Type B pancreatic cell (in vitro differentiated cells): ENCODE results near the gene WDFY3. TPM values are rescaled to one million over a fixed set of nuclear protein-coding genes. Genes with fewer than 3 reads are reported as not detected.
"Not testable (repeated sequence)": the region's sequence is repeated elsewhere in the genome, so short reads cannot be mapped to it uniquely, and the experiment has no call there.

Experiments
- DNase-seq: peaks from one replicate; pipeline ENCODE4 v3.0.0; 2021; ENCODE audit warnings: mixed read lengths; ENCODE audit not compliant: unreplicated experiment; ENCODE audit errors: extremely low spot score
- H3K27ac Mint-ChIP-seq: 2 replicates; pipeline ENCODE4 v1.8.0; 2021; ENCODE audit warnings: mild to moderate bottlenecking, mixed read lengths
- H3K27me3 Mint-ChIP-seq: 2 replicates; pipeline ENCODE4 v1.8.0; 2021; ENCODE audit warnings: mixed read lengths
- H3K36me3 Mint-ChIP-seq: 2 replicates; pipeline ENCODE4 v1.8.0; 2021; ENCODE audit warnings: mixed read lengths
- H3K4me1 Mint-ChIP-seq: one replicate; pipeline ENCODE4 v1.8.0; 2021; ENCODE audit warnings: mixed read lengths; ENCODE audit not compliant: unreplicated experiment
- H3K4me3 Mint-ChIP-seq: 2 replicates; pipeline ENCODE4 v1.8.0; 2021; ENCODE audit warnings: mild to moderate bottlenecking, mixed read lengths
- H3K9me3 Mint-ChIP-seq: 2 replicates; pipeline ENCODE4 v1.8.0; 2021; ENCODE audit warnings: mixed read lengths
- CTCF ChIP-seq: fragments of 200-600 bp; sonication (generic); conservative IDR thresholded peaks from 2 replicates; pipeline ENCODE4 v1.5.0; 2021; ENCODE audit warnings: antibody characterized with exemption, mild to moderate bottlenecking
- total RNA-seq: library from RNA; stranded (reverse); gene quantifications from 2 replicates; pipeline ENCODE4 v1.2.1, GENCODE V29; 2021; ENCODE audit warnings: low replicate concordance

The WDFY3 gene
- total RNA-seq, 1 donor from 2014 or later = 79.5 TPM

DNA sequence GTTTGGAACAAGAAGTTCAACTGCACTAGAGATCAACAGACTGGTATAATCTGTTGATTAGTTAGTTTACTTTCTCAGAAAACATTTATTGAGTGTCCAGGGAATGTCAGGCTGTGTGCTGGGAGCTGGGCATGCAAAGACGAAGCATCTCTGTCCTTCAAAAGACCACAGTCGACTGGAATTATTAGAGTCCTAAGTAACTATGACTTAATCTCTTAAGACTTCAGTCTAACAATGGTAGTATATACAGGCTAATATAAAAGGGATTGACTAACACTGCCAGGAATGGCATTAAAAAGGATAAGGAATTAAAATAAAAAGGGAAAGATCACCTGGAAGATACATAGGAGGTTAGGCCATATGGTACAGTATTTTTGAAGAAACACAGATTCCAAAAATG, 128.7 kb downstream of the WDFY3 start:
- no peaks in the 10 kb centered on the region for H3K9me3 Mint-ChIP-seq
- DNase-seq = no peak
- no peaks in the 10 kb centered on the region for H3K27me3 Mint-ChIP-seq
- no peak overlapping the region for H3K4me3 Mint-ChIP-seq
- peaks cover 24% of the 10 kb centered on the region for H3K36me3 Mint-ChIP-seq
- no peak for TF ChIP-seq CTCF
- H3K27ac Mint-ChIP-seq = no peak overlapping the region
- peaks cover 6% of the 10 kb centered on the region for H3K4me1 Mint-ChIP-seq

DNA sequence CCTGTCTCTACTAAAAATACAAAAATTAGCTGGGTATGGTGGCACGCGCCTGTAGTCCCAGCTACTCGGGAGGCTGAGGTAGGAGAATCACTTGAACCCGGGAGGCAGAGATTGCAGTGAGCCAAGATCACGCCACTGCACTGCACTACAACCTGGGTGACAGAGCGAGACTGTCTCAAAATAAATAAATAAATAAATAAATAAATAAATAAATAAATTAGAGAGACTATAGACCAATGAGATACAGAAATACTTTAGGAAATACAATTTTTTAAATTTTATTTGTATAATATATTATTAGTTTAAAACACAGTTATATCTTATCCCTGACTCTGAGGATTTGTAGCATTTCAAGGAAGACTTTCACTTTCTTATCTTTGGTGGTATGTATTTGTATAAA, 136.9 kb downstream of the WDFY3 start:
- peaks cover 19% of the 10 kb centered on the region for H3K36me3 Mint-ChIP-seq
- H3K27ac Mint-ChIP-seq, H3K9me3 Mint-ChIP-seq, DNase-seq, H3K27me3 Mint-ChIP-seq, H3K4me1 Mint-ChIP-seq, H3K4me3 Mint-ChIP-seq: not testable (repeated sequence)

- H3K4me3 Mint-ChIP-seq = no peak overlapping the region
- H3K27me3 Mint-ChIP-seq = no peaks in the 10 kb centered on the region
- TF ChIP-seq CTCF = no peak
- peaks cover 17% of the 10 kb centered on the region for H3K36me3 Mint-ChIP-seq
- no peak for DNase-seq
- no peaks in the 10 kb centered on the region for H3K4me1 Mint-ChIP-seq
- no peak overlapping the region for H3K27ac Mint-ChIP-seq
- H3K9me3 Mint-ChIP-seq = no peaks in the 10 kb centered on the region
Observed at GRCh38 chr4:84826681-84827080, 139.8 kb downstream of the WDFY3 start.

DNA sequence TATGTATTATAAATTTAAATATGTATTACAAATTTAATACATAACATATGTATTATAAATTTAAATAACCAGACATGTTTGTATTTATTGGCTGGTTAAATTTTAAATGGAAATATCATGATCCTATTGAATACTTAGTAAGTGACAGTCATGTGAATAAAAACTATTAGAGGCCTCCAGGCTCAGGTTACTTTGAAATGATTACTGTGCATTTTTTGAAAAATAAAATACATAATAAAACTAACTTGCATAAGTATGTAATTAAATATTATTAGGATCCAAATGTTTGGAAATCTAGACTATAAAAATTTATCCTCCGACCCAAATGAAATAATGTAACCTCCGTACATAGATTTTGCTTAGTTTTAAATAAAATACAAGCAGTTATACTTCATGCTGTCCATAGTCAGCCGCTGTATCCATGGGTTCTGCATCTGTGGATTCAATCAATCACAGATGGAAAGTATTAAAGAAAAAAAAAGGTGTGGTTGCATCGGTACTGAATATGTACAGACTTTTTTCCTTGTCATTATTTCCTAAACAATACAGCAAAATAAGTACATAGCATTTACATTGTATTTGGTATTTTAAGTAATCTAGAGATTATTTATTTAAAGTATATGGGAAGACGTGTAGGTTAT, 140.7 kb downstream of the WDFY3 start:
- Mint-ChIP-seq H3K27me3 (no peaks in the 10 kb centered on the region), H3K27ac (no peak overlapping the region), H3K9me3 (no peaks in the 10 kb centered on the region), H3K36me3 (peaks cover 18% of the 10 kb centered on the region), H3K4me3 (no peak overlapping the region), H3K4me1 (no peaks in the 10 kb centered on the region)
- DNase-seq = no peak
- TF ChIP-seq CTCF = no peak

DNA sequence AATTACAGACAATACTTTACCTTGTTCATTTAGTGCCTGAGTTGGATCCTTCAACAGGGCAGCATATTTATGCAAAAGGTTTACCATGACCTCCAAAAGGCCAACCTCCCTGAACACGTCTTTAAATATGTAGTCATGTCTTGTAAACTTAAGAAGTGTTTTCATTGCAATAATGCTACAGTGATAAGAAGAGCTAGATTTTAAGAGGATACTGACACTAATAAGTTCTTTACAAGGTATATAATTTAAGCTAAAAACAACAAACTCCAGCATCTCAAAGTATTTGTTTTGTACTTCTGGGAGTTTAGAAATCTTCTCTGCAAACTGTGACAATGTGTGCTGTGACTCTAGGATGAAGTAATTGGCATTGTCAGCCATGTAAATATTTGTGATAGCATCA, 145.4 kb downstream of the WDFY3 start:
- H3K36me3 Mint-ChIP-seq = peaks cover 8% of the 10 kb centered on the region
- DNase-seq = no peak
- H3K4me3 Mint-ChIP-seq = no peak overlapping the region
- no peaks in the 10 kb centered on the region for H3K27me3 Mint-ChIP-seq
- H3K9me3 Mint-ChIP-seq = no peaks in the 10 kb centered on the region
- H3K27ac Mint-ChIP-seq = no peak overlapping the region
- no peak for TF ChIP-seq CTCF
- H3K4me1 Mint-ChIP-seq = no peaks in the 10 kb centered on the region

GRCh38 chr4:84814094-84814750, 152.3 kb downstream of the WDFY3 start:
- Mint-ChIP-seq H3K4me3 (no peak overlapping the region), H3K27ac (peak overlapping the region; percentile 52), H3K27me3 (no peaks in the 10 kb centered on the region), H3K36me3 (peaks cover 17% of the 10 kb centered on the region), H3K9me3 (no peaks in the 10 kb centered on the region), H3K4me1 (no peaks in the 10 kb centered on the region)
- TF ChIP-seq CTCF = no peak
- DNase-seq = no peak
